ENCODE measurements around the gene PCBP3. TPM values are rescaled to one million over a fixed set of nuclear protein-coding genes. Genes with fewer than 3 reads are reported as not detected.

PCBP3 gene
- polyA plus RNA-seq, 4 donors, result 1.2 to 2.2 (median 1.5) TPM

GRCh38 chr21:45747233-45747766 lies 103.8 kb downstream of the PCBP3 start:
- DNase-seq (ENCODE audit: low read depth in 4 of 4, low spot score in 3 of 4), result no peak

GRCh38 chr21:45747802-45748445 lies 104.4 kb downstream of the PCBP3 start:
- DNase-seq (ENCODE audit: low read depth in 4 of 4, low spot score in 3 of 4), result peak in 1 of 4 donors; percentile 24

GRCh38 chr21:45748593-45748992 lies 105.1 kb downstream of the PCBP3 start:
- DNase-seq (ENCODE audit: low read depth in 4 of 4, low spot score in 3 of 4), result no peak

DNA sequence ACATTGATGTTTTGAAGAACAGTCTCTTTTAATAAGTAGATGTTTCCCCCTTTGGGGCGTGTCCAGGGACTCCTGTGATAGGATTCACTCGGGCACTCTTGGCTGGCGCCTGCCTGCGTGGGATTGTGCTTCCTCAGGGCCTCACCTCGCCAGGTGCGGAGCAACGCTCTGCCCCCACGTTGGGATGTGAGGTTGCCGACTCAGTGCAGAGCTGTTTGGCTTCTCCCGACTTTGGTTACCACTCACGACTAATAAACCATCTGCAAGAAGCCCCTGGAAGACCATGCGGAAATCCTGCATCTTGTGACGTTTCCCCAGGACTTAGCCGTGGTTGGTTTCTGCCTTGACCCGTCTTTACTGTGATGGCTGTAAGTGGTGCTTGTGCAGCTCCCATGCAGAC lies 106.4 kb downstream of the PCBP3 start:
- no peak for DNase-seq (ENCODE audit: low read depth in 4 of 4, low spot score in 3 of 4)

- DNase-seq (ENCODE audit: low read depth in 4 of 4, low spot score in 3 of 4), result no peak
Measured at GRCh38 chr21:45750936-45751335, 107.4 kb downstream of the PCBP3 start.

- no peak for DNase-seq (ENCODE audit: low read depth in 4 of 4, low spot score in 3 of 4)
Measured at GRCh38 chr21:45753445-45753844, 109.9 kb downstream of the PCBP3 start.

GRCh38 chr21:45756029-45756428 lies 112.5 kb downstream of the PCBP3 start:
- no peak for DNase-seq (ENCODE audit: low read depth in 4 of 4, low spot score in 3 of 4)

- DNase-seq (ENCODE audit: low read depth in 4 of 4, low spot score in 3 of 4), result no peak
Measured at GRCh38 chr21:45756669-45757068, 113.1 kb downstream of the PCBP3 start.

GRCh38 chr21:45761704-45762103 lies 118.2 kb downstream of the PCBP3 start:
- DNase-seq (ENCODE audit: low read depth in 4 of 4, low spot score in 3 of 4), result no peak

DNA sequence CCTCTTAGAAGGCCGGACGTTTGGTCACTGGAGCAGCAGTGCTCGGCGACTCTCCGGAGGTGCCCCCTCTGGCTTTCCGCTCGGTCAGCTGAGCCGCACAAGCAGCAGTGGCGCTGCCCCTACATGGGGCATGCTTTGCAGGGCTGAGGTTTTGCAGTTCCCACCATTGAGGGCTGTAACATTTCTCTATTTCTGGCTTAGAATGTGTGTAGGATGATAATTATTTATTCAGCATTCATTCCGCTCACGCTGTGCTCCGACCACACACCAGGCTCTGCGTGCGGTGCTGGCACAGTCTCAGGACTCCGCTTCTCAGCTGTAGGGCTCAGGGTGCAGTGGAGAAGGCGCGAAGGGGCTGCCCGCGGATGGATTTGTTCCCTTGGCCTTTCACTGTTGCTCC lies 119.5 kb downstream of the PCBP3 start:
- DNase-seq (ENCODE audit: low read depth in 4 of 4, low spot score in 3 of 4), result no peak

DNA sequence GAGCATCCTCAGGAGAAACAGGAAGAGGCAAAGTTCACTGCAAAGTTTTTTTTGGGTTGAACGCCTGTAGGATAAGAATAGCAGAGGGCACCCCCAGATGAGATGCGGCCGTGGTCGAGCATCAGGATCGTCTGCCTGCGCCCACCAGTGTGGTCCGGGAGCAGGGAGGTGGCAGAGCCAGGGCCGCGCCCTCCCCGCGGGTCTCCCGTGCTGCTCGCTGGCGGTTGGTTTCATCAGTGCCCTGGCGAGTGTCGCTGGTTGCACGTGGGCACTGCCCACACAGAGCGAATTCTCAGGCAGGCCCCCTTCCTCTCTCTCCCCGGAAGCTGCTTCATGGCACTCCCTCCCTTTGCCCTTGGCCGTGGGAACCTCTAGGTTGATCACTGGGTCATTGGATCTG lies 120.0 kb downstream of the PCBP3 start:
- DNase-seq (ENCODE audit: low read depth in 4 of 4, low spot score in 3 of 4), result no peak

- no peak for DNase-seq (ENCODE audit: low read depth in 4 of 4, low spot score in 3 of 4)
Measured at GRCh38 chr21:45764792-45765191, 121.3 kb downstream of the PCBP3 start.

DNA sequence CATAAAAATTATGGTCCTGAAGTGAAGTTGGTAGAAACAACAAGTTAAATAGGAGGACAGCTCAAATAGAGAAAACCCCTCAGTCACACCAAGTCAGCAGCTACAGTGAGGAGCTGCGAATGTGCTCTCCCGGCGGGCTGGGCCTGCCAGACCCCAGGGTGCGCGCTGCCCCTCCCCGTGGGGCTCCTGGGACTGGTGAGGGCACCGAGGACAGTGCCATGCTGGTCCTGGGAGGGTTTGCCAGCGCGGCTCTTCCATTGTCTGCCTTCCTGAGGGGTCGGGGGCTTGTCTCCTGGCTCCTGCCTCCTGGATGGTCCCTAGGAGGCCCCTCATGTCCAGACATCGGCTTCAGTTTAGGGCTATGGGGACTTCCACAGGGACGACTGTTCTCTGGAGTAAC lies 121.8 kb downstream of the PCBP3 start:
- no peak for DNase-seq (ENCODE audit: low read depth in 4 of 4, low spot score in 3 of 4)

DNA sequence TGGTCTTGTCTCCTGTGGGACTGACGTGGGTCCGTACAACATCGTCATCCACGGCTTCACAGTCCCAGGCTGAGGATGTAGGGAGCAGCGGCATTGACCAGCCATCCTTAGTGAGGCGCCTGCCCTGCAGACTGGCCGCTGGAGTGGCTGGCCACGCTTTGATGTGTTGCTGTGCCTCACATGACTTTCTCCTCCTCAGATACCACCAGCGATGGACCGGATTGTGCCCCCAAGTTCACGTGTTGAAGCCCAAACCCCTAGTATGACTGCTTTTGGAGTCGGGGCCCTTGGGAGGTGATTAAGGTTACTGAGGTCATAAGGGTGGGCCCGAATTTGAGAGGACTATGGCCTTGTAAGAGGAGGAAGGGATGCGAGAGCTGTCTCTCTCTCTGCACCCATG lies 122.5 kb downstream of the PCBP3 start:
- DNase-seq (ENCODE audit: low read depth in 4 of 4, low spot score in 3 of 4), result no peak

DNA sequence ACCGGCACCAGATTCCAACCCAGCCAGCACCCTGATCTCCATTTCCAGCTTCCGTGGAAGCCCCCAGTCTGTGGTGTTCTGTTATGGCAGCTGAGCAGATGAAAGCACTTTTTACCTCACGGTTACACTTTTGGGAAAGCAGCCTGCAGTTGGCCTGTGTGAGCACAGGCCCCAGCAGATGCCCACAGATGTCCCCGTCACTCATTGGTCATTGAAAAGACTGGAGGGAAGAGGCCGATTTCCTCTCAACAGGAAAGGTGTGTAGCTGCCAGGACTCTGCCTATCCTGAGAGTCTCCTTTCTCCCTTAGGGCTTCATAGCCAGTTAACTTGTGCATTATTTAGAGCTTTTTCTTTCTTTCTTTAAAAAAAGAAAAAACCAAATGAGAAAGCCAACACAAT lies 123.0 kb downstream of the PCBP3 start:
- no peak for DNase-seq (ENCODE audit: low read depth in 4 of 4, low spot score in 3 of 4)

- DNase-seq (ENCODE audit: low read depth in 4 of 4, low spot score in 3 of 4), result no peak
Measured at GRCh38 chr21:45767071-45768006, 123.8 kb downstream of the PCBP3 start.

DNA sequence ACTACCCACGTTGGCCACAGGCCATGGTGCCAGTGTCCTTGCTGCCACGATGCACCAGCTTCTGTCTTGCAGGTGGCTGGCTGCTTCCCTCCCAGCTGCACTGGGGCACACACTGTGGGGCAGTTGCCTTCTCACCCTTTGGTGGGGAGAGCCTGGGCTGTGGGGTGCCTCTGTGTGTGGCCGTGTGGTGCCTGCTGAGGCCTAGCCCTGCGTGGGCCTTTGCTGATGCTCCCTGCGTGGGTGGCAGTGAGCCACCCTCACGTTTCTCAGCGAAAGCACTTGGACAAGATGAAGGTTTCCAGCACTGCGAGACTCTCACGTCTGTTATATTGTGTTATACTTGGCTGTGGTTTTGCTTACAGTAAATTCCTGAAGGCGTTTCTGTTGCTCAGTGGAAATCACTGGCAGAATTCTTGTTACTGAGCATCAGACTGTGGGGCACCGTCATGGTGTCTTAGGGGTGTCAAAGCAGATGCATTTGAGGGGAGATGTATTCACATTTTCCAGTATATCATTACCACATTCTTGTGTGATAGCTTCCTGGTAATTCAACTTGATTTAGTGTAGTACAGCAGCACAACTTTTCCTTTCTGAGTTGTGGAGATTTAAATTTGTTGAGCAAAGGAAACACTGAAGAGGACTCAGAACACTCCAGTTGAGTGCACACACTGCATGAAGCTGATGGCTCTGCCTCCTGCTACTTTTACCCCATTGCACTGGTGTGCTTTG lies 124.7 kb downstream of the PCBP3 start:
- DNase-seq (ENCODE audit: low read depth in 4 of 4, low spot score in 3 of 4), result no peak

DNA sequence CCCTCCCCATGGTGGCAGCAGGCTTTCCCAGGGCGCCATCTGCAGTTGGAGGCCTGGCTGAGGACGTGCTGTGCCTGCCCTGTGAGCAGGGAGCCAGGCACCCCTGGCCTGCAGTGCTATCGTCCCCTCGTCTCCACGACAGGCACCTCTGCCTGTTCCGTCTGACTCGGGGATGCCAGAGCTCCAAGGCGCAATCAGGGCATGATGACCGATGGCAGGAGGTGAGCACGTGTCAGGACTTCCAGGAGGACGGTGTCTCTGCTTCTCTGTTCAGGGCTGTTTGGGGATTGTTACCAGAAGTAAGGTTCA lies 125.2 kb downstream of the PCBP3 start:
- DNase-seq (ENCODE audit: low read depth in 4 of 4, low spot score in 3 of 4), result no peak

DNA sequence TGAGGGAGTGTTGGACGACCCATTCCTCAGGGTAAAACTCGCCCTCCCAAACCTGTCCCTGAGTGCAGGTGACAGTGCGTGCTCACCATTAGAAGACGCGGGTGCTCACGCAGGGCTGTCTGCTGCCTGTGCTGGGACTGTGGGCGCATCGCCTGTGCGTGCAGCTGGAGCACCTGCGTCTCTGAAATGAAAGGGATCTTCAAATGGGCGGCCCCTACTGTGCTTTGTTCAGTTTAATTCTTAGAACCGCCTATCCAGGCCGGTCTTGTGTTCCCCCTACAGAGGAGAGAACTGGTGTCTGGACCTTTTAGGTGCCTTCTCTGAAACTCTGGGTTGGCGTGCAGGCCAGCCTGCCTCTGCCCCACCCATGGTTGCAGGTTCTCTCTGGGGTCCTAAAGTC lies 125.8 kb downstream of the PCBP3 start:
- no peak for DNase-seq (ENCODE audit: low read depth in 4 of 4, low spot score in 3 of 4)

- no peak for DNase-seq (ENCODE audit: low read depth in 4 of 4, low spot score in 3 of 4)
Measured at GRCh38 chr21:45769896-45770295, 126.4 kb downstream of the PCBP3 start.

- no peak for DNase-seq (ENCODE audit: low read depth in 4 of 4, low spot score in 3 of 4)
Measured at GRCh38 chr21:45772180-45772579, 128.7 kb downstream of the PCBP3 start.
